Esophagus muscularis mucosa (tissue), 4 donors: ENCODE data around the gene DEPDC1B.

Experiments
- CTCF ChIP-seq, 3 experiments: fragments of 200-600 bp in 2 of 3; fragments of 450-650 bp in 1 of 3; sonication (generic) in 2 of 3; IDR thresholded peaks; one replicate each; pipeline ENCODE4 v1.5.1; 2017 to 2019; ENCODE audit warnings: antibody characterized with exemption in 3 of 3, mild to moderate bottlenecking in 2 of 3, moderate library complexity in 1 of 3
- EP300 ChIP-seq: sonication (generic); formaldehyde crosslinking; IDR thresholded peaks from one replicate; pipeline ENCODE4 v1.6.1; 2017; ENCODE audit warnings: antibody characterized with exemption
- POLR2A ChIP-seq: fragments of 450-650 bp; IDR thresholded peaks from one replicate; pipeline ENCODE4 v1.6.1; 2017; ENCODE audit warnings: antibody characterized with exemption, moderate library complexity, mild to moderate bottlenecking, low read depth

- no peak for TF ChIP-seq CTCF (IDR thresholded peaks at IDR 0.05)
- TF ChIP-seq EP300, result no peak
- no peak for TF ChIP-seq POLR2A
Observed at GRCh38 chr5:60675286-60675685, 24.7 kb downstream of the DEPDC1B start.
